ENCODE data around the gene RNU4-1.
"Not testable (repeated sequence)": the region's sequence is repeated elsewhere in the genome, so short reads cannot be mapped to it uniquely, and the experiment has no call there.

- TF ChIP-seq SIN3A (IDR thresholded peaks at IDR 0.05; ENCODE audit: low read depth, low read length); BCL3 (IDR thresholded peaks at IDR 0.05; ENCODE audit: borderline replicate concordance, insufficient read depth, low read depth, low read length, poor library complexity, severe bottlenecking); SUZ12 (IDR thresholded peaks at IDR 0.05; ENCODE audit: unreplicated experiment); GABPA (IDR thresholded peaks at IDR 0.05; ENCODE audit: low read depth); POLR2A (IDR thresholded peaks at IDR 0.05; ENCODE audit: low read depth, low read length); E2F4 (IDR thresholded peaks at IDR 0.05; ENCODE audit: low read depth, low read length); POLR2AphosphoS5 (IDR thresholded peaks at IDR 0.05; ENCODE audit: low read length); YBX1 (IDR thresholded peaks at IDR 0.05); SMC3 (IDR thresholded peaks at IDR 0.05; ENCODE audit: borderline replicate concordance, low read length): not testable (repeated sequence)
- TF ChIP-seq, protein P1, sequence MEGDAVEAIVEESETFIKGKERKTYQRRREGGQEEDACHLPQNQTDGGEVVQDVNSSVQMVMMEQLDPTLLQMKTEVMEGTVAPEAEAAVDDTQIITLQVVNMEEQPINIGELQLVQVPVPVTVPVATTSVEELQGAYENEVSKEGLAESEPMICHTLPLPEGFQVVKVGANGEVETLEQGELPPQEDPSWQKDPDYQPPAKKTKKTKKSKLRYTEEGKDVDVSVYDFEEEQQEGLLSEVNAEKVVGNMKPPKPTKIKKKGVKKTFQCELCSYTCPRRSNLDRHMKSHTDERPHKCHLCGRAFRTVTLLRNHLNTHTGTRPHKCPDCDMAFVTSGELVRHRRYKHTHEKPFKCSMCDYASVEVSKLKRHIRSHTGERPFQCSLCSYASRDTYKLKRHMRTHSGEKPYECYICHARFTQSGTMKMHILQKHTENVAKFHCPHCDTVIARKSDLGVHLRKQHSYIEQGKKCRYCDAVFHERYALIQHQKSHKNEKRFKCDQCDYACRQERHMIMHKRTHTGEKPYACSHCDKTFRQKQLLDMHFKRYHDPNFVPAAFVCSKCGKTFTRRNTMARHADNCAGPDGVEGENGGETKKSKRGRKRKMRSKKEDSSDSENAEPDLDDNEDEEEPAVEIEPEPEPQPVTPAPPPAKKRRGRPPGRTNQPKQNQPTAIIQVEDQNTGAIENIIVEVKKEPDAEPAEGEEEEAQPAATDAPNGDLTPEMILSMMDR (IDR thresholded peaks at IDR 0.05 in 2 of 3, conservative IDR thresholded peaks at IDR 0.05 in 1 of 3; ENCODE audit: control insufficient read depth in 2 of 3, extremely low read depth in 1 of 3, insufficient read depth in 1 of 3, low read depth in 3 of 3, low read length in 3 of 3): not testable (repeated sequence)
- TF ChIP-seq, protein P2, sequence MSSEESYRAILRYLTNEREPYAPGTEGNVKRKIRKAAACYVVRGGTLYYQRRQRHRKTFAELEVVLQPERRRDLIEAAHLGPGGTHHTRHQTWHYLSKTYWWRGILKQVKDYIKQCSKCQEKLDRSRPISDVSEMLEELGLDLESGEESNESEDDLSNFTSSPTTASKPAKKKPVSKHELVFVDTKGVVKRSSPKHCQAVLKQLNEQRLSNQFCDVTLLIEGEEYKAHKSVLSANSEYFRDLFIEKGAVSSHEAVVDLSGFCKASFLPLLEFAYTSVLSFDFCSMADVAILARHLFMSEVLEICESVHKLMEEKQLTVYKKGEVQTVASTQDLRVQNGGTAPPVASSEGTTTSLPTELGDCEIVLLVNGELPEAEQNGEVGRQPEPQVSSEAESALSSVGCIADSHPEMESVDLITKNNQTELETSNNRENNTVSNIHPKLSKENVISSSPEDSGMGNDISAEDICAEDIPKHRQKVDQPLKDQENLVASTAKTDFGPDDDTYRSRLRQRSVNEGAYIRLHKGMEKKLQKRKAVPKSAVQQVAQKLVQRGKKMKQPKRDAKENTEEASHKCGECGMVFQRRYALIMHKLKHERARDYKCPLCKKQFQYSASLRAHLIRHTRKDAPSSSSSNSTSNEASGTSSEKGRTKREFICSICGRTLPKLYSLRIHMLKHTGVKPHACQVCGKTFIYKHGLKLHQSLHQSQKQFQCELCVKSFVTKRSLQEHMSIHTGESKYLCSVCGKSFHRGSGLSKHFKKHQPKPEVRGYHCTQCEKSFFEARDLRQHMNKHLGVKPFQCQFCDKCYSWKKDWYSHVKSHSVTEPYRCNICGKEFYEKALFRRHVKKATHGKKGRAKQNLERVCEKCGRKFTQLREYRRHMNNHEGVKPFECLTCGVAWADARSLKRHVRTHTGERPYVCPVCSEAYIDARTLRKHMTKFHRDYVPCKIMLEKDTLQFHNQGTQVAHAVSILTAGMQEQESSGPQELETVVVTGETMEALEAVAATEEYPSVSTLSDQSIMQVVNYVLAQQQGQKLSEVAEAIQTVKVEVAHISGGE (CRISPR knock-in tag; IDR thresholded peaks at IDR 0.05): not testable (repeated sequence)
Observed at GRCh38 chr12:120246705-120247104, 46.3 kb downstream of the RNU4-1 start.

Data from GM12878 (cell line).